ENCODE results near the gene GCNT4. TPM values are rescaled to one million over a fixed set of nuclear protein-coding genes. Genes with fewer than 3 reads are reported as not detected.

The GCNT4 gene
- total RNA-seq, 1 experiment from 2014 or later: 0.05 TPM

DNA sequence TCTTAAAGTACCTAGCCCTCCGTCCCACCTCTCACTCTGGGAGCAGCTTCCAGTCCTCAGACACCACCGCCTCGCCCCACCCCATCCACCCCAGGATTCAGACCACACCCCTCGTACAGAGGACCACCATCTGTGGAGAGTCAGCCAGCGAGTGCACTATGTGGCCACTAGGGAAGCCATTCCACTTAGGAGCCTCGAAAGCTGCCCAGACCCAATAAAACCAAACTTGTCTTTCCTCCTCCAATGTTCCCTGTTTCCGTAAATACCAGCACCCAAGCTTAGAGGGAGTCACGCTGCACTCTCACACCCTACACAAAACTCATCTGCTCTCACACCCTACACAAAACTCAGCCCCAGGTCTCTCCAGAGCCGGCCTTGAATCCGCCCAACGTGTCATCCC is 1.9 kb downstream of the GCNT4 start:
- peak; percentile 14 for DNase-seq (ENCODE audit: low spot score)

- DNase-seq (ENCODE audit: low spot score): peak; percentile 62
Observed at GRCh38 chr5:75049456-75050351, 2.7 kb downstream of the GCNT4 start.

- DNase-seq (ENCODE audit: low spot score): no peak
Observed at GRCh38 chr5:75048457-75048953, 3.9 kb downstream of the GCNT4 start.

DNA sequence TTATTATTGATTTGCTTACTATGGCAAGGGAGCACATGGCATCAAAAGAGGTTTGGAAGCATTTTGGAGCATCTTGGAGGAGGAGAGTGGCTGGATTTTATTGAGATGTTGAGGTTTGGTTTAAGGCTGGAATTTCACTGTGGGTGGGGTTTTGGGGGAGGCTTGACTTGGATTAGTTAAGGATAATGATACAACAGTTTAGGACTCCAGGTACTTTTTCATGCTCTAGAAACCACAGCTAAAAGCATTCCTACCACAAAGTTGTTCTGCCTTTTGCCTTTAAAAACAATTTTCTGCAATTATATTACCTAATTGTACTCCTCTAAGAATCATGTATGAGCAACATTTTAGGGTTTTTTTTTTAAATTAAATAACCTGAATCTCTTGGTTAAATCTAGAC is 5.0 kb downstream of the GCNT4 start:
- no peak for DNase-seq (ENCODE audit: low spot score)

DNA sequence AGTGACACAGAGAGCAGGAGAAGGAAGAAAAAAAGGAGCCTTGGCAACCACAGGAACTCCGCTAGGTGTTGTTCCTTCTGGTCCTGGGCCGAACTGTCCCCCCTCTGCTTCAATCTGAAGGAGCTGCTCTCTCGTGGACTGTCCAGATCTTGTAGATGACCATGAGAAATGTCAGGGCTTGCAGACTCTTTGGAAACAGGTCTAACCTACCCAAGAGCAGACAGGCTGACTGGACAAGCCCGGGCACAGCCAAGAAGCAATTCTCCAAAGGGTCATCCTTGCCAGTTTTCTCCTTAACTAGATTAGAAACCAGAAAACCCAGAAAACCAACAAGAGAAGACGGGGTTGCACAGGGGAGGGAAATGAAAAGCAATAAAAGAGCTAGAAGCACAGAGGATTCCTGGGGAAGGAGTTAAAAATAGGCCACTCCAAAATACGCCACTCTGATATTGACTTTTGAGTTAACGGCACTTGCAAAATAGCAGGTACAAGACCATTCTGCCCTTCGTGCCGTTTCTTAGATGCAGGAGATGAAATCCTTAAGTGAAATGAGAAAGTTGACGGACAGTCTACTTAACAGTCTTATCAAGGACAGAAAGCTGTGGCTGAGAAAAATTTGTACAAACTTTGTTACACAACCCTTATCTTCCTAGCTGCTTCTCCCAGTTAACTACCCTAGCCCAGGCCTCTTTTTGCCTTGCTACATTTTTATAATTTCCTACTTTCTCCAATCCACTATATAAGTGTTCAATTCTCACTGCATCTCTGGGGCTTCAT is 5.8 kb downstream of the GCNT4 start:
- no peak for DNase-seq (ENCODE audit: low spot score)

DNA sequence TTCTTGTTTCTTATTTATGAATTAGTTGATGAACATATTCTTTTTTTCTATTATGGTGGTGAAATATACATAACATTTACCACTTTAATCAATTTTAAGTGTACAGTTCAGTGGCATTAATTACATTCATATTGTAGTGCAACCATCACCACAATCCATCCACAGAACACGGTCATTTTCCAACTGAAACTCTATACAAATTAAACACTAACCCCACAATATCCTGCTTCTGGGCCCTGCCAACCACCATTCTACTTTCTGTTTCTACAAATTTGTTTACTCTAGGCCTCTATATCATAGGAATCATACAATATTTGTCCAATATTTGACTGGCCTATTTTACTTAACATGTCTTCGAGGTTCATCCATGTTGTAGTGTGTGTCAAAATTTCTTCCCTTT is 7.3 kb downstream of the GCNT4 start:
- no peak for DNase-seq (ENCODE audit: low spot score)

- peak; percentile 59 for DNase-seq (ENCODE audit: low spot score)
Observed at GRCh38 chr5:75044406-75044805, 8.0 kb downstream of the GCNT4 start.

GRCh38 chr5:75043633-75044264 is 8.6 kb downstream of the GCNT4 start:
- DNase-seq (ENCODE audit: low spot score): no peak

GRCh38 chr5:75042522-75042921 is 9.8 kb downstream of the GCNT4 start:
- DNase-seq (ENCODE audit: low spot score): no peak

- no peak for DNase-seq (ENCODE audit: low spot score)
Observed at GRCh38 chr5:75040973-75041372, 11.4 kb downstream of the GCNT4 start.

GRCh38 chr5:75037106-75037505 is 15.3 kb downstream of the GCNT4 start:
- DNase-seq (ENCODE audit: low spot score): peak; percentile 72

DNA sequence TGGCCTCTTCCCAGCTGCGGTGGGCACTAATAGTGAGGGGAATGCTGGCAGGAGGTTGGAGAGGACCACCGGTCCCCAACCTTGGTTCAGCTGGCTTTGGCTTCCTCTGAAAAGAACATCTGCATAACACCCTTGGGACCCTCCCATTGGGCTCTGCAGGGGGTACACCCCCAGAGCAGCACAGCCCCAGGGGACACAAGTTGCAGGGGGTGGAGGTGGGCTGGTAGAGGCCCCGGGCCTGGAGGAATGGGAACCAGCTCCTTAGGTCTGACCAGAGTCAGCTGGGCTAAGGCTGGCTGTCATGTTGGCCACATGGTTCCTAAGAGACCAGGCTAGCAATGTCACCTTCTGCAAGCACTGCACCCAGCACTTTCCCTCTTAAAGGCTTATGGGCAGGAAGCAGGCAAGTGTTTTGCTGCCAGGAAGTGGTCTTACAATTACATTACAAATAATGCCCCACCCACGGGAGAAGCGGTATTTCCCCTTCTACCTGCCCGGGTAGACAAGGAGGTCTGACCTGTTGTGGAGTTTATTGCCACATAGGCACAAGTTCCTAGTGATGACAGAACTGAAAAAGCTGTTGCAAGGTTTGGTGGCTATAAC is 18.1 kb downstream of the GCNT4 start:
- no peak for DNase-seq (ENCODE audit: low spot score)

- DNase-seq (ENCODE audit: low spot score): no peak
Observed at GRCh38 chr5:75031366-75031765, 21.0 kb downstream of the GCNT4 start.

DNA sequence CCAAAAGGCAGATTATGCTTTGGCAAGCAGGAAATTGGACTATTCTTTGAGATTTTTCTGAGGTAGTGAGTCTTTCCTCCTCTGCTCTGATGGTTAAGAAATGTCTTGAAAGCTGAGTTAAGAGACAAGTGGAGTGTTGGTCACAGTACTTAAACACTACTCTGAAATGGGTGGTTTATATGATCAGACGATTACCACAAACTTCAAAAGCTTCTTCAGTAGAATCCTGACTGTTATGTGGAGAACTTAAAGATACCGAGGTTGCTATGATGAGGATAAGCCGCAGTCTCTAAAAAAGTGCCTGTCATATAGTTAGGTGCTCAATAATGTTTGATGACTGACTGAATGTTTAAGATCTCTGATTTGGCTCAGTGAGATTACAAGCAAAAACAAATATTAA is 24.3 kb downstream of the GCNT4 start:
- no peak for DNase-seq (ENCODE audit: low spot score)

- no peak for DNase-seq (ENCODE audit: low spot score)
Observed at GRCh38 chr5:75023368-75024159, 28.8 kb downstream of the GCNT4 start.

GRCh38 chr5:75021800-75022199 is 30.6 kb downstream of the GCNT4 start:
- DNase-seq (ENCODE audit: low spot score): no peak

GRCh38 chr5:75021219-75021618 is 31.1 kb downstream of the GCNT4 start:
- DNase-seq (ENCODE audit: low spot score): no peak

DNA sequence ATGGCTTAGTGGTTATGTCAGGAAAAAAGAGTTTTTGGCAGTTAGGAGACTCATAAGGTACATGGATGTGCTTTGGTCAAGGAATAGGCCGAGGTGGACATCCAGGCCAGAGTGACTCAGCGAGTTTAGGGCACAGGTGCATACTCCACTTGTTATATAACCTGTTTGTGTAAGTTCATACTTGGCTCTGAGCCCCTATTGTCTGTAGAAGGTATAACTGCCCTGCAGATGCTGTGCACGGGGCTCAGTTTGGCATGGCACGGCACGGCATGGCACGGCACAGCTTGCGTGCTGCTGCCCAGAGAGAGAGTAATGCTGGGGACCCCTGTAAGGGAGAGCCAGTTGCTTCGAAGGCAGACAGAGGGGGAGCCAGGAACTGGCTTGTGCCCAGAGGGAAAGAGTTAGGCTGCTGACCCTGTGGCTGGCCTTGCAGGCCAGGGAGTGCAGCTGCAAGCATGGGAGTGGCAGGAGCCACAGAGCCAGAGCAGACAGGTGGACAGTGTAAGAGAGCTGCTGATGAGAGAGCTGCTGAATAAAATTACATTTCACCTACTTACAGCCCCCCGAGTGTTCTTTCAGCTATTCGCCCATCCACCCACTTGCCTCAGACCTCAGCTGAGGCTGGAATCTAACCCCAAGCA is 32.2 kb downstream of the GCNT4 start:
- no peak for DNase-seq (ENCODE audit: low spot score)

DNA sequence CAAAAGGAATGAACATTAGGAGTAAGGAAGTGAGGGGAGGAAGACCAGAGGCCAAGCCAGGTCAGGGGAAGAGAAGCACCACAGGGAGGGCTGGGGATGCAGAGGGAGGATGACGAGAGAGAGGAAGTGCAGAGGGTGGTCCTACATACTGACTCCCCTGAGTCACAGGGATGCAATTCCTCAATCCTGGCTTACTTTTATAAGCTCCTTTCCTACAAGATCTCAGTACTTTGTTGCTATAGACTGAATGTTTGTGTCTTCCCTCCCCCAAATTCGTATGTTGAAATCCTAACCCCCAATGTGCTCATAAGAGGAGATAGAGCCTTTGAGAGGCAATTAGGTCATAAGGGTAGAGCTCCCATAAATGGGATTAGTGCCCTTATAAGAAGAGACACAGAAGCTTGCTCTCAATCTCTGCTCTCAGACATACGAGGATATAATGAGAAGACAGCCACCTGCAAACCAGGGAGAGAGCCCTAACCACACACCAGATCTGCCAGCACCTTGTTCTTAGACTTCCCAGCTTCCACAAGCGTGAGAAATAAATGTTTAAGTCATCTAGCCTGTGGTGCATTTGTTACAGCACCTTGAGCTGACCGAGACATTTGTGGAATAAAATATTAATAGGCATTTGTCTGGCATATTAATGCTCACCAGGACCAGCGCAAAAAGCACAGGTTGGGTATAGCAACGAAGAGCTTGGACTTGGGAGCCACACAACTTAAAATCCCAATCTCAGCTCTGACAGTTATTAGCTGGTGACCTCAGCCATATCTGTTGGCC is 33.4 kb downstream of the GCNT4 start:
- no peak for DNase-seq (ENCODE audit: low spot score)

DNA sequence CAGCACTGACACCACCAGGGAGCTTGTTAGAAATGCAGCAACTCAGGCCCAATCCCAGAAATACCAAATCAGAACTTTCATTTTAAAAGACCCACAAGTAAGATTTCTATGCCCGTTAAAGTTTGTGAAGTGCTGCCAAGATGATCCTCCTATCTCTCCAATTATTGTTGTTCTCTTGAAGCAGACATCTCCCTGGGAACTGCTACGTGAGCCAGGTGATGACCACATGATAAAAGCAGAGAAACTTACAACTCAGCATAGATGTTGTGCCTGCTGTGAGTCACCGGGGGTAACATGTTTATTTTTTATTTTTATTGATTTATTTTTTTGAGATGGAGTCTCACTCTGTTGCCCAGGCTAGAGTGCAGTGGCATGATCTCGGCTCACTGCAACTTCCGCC is 34.4 kb downstream of the GCNT4 start:
- DNase-seq (ENCODE audit: low spot score): no peak

Data from A172 (cell line).